Measurements from ENCODE around the gene ATP8B3.

ATP8B3 gene

DNA sequence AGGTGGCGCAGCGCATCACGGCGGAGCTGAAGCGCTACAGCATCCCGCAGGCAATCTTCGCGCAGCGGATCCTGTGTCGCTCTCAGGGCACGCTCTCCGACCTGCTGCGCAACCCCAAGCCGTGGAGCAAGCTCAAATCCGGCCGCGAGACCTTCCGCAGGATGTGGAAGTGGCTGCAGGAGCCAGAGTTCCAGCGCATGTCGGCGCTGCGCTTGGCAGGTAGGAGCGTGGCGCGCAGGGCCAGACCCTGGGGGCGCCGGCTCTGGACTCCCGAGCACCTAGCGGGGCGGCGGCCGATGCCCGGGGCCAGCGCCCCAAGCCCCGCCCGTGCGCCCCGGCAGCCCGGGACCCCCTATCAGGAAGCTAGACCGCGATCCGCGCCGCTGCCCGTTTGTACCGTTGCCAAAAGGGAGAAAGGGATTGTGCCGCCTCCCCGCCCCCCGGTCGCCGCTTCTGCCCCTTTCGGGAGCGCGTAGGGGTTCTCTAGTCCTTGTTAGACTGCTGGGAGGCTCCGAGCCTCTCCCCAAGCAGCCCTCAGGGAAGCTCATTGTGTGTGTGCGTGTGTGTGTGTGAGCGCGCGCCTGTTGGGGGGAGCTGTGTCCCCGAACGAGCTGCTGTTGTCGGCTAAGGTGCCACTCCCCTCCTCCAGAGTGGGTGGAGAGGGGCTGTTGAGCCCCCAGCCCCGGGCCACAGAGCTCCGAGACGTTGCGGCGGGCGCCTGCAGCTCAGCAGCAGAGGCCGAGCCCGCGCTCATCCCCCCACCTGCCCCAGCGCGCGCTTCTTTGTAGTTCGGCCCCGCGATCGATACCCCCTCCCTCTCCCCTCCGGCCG lies 57.2 kb downstream of the ATP8B3 start:
- no peak for DNase-seq (ENCODE audit: low read depth)

GRCh38 chr19:1754018-1754635 lies 57.9 kb downstream of the ATP8B3 start:
- no peak for DNase-seq (ENCODE audit: low read depth)

DNA sequence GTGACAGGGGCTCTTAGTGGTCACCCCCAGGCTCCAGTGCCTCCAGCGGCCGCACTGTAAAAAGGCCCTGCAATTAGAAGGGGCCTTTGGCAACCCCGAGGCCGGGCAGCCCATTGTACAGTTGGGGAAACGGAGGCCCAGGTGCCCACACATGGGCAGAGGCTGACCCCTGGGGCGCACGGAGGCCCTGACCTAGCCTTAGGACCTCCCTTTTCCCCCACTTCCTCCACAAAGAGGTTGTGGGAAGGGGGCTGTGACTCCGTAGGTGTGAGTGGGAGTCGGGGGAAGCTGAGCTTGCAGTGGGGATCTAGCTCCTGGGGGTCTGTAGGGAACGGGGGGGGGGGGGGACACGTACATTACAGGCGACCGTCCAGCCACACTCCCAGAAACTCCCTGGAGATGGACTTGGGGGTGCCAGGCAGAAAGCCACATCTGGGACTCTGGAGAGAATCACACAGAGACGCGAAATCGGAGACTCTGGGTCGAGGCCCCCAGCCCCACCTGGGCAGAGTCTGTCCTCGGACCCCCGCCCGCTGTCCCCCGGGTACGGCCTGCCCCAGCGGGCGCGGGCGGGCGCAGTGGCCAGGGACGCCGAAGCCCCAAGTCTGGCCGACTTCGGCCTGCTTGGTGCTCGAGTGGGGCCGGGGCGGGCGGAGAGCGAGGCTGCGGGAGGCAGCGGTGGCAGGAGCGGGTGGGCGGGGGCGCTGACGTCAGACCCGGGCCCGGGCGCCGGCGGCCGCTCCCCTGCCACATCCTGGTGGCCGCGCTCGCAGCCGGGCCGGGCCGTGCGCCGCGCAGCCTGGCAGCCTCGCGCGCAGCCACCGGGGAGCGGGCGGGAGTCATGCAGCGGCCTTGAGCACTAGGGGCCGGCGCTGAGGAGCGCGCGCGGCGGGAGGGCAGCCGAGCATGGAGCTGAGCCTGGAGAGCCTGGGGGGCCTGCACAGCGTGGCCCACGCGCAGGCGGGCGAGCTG lies 59.0 kb downstream of the ATP8B3 start, which contains the start of gene ONECUT3:
TSS of gene ONECUT3 (plus strand) at position 750 of the 972 bp plus-strand sequence. CDS start at position 907, 157 bp downstream.
- DNase-seq (ENCODE audit: low read depth) = no peak

- no peak for DNase-seq (ENCODE audit: low read depth)
Measured at GRCh38 chr19:1752009-1752756, 59.9 kb downstream of the ATP8B3 start.

DNA sequence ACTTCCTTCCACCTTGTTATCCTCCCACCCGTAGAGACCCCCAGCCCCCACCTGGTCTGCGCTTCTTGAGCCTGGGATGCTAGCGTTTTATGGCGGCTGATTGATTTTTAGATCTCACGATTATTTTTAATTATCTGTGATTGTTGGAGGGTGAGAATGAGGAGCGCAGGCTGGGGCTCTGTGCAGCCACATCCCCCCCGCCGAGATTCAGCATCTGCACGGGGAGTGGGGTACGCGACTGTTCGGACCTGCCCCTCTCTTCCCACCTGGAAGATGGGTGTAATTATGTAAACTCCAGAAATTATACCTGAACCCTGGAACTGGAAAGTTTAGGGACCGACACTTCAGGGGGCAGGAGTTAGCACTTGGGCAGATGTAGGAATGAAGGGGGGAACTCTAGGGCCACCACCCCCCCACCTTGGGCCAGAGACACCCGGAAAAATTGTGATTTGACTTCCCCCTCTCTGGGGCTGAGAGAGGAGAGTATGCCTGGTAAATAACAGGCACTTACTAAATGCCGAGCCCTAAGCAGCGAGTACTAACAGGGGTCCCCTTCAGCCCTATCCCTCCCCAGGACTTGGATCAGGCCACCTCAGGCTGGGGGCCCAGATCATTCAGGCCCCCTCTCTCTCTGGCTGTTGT lies 60.6 kb downstream of the ATP8B3 start:
- no peak for DNase-seq (ENCODE audit: low read depth)

GRCh38 chr19:1750343-1751021 lies 61.6 kb downstream of the ATP8B3 start:
- DNase-seq (ENCODE audit: low read depth) = no peak

GRCh38 chr19:1749373-1750342 lies 62.4 kb downstream of the ATP8B3 start:
- no peak for DNase-seq (ENCODE audit: low read depth)

DNA sequence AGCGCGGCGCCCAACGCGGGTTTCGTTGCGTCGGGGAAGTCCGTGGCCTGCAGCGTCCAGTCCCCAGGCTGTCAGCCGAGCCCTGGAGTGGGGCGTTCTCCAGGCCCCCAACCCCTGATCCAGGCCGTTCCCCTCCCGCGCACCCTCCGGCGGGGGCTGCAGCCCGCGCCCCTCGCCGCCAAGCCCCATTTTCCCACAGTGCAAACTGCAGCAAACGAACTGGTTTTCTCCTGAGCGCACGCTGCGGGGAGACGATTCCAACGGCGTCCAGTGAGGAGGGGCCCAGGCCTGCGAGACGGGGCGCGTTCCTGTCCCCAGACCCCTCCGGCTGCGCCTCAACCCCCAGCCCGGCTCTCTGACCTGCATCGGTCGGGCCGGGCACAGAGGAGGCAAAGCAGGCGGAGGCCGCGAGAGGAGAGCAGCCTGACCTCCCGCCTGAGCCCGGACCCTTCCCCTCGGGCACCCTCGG lies 63.2 kb downstream of the ATP8B3 start:
- DNase-seq (ENCODE audit: low read depth) = no peak

GRCh38 chr19:1748115-1748872 lies 63.8 kb downstream of the ATP8B3 start:
- DNase-seq (ENCODE audit: low read depth) = no peak

DNA sequence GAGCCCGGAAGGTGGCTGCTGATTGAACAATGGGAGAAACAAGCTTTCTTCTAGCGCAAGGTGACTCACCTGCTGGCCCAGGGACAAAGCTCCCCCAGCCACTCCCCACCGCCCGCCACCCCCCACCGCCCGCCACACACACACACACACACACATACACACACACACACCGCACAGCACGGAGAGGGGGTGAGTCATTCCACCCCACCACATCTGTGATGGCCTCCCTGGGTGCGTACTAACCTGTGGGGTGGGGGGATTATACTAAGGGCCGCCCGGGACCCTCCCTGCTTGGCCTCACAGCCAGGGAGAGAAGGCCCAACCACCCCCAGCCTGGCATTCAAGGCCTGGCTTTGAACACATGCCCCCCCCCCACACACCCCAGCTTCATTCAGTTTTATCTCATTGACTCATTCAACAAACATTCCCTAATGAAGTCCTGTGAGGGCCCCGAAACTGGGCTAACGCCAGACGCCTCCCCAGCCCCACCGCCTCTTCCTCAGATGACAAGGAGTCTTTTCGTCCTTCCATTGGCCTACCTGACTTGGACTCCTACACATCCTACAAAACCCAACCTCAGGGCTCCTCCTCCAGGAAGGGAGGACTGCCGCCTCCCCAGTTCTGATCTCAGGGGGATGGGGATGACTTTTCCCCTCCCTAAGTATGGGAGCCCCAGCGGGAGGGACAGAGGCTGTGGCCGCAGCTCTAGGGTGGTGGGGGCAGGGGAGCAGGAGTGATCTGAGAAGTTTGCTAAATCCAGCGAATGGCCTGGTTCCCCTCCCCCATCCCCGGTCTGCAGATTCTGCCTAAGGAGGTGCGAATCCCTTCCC lies 64.6 kb downstream of the ATP8B3 start:
- DNase-seq (ENCODE audit: low read depth) = no peak

DNA sequence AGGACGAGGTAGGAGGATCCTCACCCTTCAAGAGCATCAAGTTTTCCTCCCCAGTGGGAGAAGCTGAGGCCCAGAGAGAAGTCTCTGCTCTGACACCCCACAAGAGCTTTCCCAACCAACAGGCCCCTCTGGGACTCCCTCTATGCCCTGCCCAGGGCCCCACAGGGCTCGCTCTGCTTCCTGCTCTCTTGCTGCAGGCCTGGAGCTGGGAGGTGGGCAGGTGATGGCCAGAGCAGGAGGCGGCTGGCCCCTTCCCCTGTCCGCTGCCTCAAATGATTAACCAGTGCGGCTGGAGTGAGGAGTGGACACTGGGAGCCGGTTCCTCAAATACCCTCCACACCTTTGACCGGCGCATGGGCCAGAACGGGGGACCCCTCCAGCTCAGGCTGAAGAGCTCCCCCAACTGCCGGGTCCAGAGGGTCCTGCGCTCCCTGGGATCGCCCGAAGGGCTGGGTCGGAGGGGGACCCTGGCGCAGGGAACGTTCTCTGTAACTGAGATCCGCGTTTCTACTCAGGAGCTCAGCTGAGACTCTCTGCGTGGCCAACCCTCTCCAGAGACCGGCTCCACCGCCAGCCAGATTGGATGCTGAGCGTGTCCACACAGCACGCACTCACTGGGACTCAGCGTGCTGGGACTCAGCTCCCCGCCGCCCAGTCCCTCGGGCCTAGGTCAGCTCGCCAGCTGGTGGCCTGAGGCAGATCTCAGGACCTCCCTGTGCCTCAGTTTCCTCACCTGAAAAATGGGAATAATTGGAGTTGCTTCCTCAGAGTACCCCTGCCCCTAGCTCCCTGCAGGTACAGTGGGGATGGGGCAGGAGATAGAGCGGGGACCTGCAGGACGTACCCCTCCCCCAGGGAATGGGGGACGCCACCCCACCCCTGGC lies 65.4 kb downstream of the ATP8B3 start:
- no peak for DNase-seq (ENCODE audit: low read depth)

DNA sequence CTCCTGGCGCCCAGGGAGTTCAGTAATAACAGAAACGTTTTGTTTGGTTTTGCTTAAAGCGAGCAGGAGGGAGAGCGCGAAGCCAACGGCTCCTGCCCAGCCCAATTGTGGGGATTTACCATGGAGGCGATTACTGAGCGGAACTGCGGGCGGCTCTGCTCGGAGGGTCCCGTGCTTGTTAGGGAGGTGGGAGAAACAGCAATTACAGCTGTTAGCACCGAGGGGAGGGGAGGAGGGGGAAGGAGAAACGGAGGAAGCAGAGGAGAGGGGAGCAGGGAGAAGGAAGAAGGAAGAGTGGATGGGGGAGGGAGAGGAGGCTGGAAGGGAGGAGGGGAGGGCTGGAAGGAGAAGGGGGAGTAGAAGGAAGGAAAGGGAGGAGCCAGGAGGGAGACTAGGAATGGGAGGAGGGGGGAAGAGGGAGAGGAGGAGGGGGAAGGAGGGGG lies 66.5 kb downstream of the ATP8B3 start:
- DNase-seq (ENCODE audit: low read depth) = no peak

DNA sequence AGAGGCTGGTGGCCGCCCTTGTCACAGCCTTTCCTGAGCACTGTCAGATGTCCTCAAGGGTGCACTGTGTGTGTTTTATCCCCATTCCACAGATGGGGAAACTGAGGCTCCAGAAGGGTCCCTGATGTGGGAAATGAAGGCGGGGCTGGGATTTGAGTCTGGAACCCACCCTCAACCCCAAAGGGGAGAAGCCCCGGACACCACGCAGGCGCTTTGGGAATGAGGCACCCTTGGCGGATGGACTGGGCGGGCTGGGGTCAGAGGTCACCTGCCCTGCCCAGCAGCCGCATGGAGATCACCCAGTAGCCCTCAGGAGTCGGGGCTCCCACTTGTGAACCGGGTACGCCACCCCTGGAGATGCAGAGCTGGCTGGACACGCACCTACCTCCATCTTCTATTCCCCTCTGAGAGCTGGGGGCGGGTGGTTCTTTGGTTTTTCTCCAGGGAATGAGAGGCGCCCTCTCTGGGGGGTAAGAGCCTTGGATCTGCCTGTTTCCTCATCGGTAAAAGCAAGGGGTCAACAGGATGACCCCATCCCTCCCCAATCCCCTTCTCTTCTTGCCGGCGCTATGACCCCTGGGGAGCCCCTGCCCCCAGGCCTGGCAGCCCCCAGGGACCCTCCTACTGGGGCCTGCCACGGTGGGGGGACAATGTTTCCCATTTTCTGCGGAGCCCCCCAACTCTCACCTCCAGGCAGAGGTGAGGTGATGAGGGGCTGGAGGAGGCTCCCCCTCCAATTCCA lies 67.1 kb downstream of the ATP8B3 start:
- no peak for DNase-seq (ENCODE audit: low read depth)

- DNase-seq (ENCODE audit: low read depth) = no peak
Measured at GRCh38 chr19:1744133-1744665, 67.9 kb downstream of the ATP8B3 start.

DNA sequence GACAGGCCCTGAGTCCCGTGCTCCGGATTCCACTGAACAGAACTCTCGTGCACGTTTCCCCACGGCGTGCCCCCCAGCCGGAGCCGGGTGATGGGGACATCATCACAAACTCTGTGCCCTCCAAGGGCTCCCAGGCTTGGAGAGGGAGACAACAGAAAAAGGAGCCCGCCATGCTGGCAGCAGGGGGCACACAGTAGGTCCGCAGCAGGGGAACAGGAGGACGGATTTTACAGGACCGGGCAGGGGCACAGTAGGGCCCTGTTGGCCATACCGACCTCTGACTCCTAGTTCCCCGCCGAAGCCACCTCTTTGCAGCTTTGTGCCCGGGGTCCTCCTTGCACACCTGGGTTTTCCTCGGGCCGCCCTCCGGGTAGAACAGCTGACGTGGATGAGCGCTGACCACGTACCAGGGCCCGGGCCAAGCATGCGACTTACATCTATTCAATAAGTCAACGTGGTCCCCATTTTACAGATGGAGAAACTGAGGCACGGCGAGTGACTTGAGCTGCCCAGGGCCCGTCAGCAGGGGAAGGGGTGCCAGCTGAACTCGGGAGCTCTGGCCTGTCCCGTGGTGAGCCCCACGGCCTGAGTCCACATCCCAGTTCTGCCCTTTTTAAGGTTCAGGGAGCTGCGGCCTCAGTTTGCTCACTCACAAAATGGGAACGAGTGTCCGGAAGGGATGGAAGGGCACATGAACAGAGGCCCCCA lies 68.9 kb downstream of the ATP8B3 start:
- no peak for DNase-seq (ENCODE audit: low read depth)
